ENCODE data around the gene UTP14C.
"Not testable (repeated sequence)": the region's sequence is repeated elsewhere in the genome, so short reads cannot be mapped to it uniquely, and the experiment has no call there.

UTP14C gene

DNA sequence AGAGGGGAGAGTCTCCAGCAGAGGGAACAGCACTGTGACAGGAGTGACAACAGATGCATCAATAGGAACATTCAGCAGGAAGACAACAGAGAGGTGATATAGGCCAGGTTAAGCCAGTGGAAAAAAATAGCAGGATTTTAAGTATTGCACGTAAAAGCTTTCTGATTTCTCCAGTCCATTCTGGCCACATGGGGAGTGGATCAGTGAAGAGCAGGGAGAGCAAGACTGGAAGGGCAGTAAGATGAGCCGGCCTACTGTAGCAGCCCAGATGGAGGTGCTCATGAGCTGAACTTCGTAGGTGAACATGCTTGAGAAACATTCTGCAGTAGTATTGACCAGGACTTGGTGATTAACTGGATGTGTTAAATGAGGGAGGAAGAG is 1.7 kb downstream of the UTP14C start:
- H3K27ac ChIP-seq (replicated peaks; ENCODE audit: low read length): no peak overlapping the region
- H4K91ac ChIP-seq (ENCODE audit: low read depth, low read length, poor library complexity): no peak overlapping the region
- no peak overlapping the region for H3K14ac ChIP-seq (ENCODE audit: low read length)
- H2BK5ac ChIP-seq (ENCODE audit: low read length): no peak overlapping the region
- H2BK12ac ChIP-seq (ENCODE audit: low read length): no peak overlapping the region
- H4K8ac ChIP-seq (ENCODE audit: low read depth, low read length): no peak overlapping the region
- WGBS, 2 donors (ENCODE audit: extremely low coverage in 2 of 2, insufficient read length in 2 of 2, insufficient replicate concordance in 1 of 2): no CpG with 5 or more reads among the region's 3 CpGs
- no peak overlapping the region for H3K9ac ChIP-seq (ENCODE audit: low read depth, low read length, poor library complexity)
- no peak overlapping the region for H3K4ac ChIP-seq (ENCODE audit: low read length)
- H3K4me3 ChIP-seq (ENCODE audit: low read length in 2 of 2): no peak overlapping the region
- peaks cover 32 to 88% of the 10 kb centered on the region in 2 donors for H3K36me3 ChIP-seq (replicated peaks in 1 of 2; ENCODE audit: control insufficient read depth in 2 of 2, insufficient read depth in 2 of 2, low read length in 2 of 2)
- H3K79me1 ChIP-seq (ENCODE audit: low read depth, low read length): peaks cover 2% of the 10 kb centered on the region
- H3K27me3 ChIP-seq (ENCODE audit: control insufficient read depth in 3 of 3, insufficient read depth in 3 of 3, low read depth in 1 of 3, low read length in 3 of 3): no peaks in the 10 kb centered on the region
- no peak overlapping the region for H2AFZ ChIP-seq (ENCODE audit: low read length)
- H3K18ac ChIP-seq (ENCODE audit: low read length): no peak overlapping the region
- H3K4me2 ChIP-seq (ENCODE audit: insufficient read depth, low read length, poor library complexity, severe bottlenecking): no peak overlapping the region
- H3K4me1 ChIP-seq (ENCODE audit: control insufficient read depth in 2 of 2, insufficient read depth in 1 of 2, low read depth in 1 of 2, low read length in 2 of 2): no peaks in the 10 kb centered on the region
- H2BK120ac ChIP-seq (ENCODE audit: low read depth, low read length): no peak overlapping the region
- H3K23ac ChIP-seq (ENCODE audit: low read depth, low read length, poor library complexity): no peak overlapping the region
- peaks cover 22 to 44% of the 10 kb centered on the region in 2 donors for H3K9me3 ChIP-seq (replicated peaks in 1 of 2; ENCODE audit: control insufficient read depth in 2 of 2, insufficient read depth in 1 of 2, low read depth in 1 of 2, low read length in 2 of 2)
- no peak overlapping the region for H2AK5ac ChIP-seq (ENCODE audit: low read depth, low read length)
- no peak for DNase-seq (ENCODE audit: low spot score)
- no peak overlapping the region for H2BK15ac ChIP-seq (ENCODE audit: low read length)

DNA sequence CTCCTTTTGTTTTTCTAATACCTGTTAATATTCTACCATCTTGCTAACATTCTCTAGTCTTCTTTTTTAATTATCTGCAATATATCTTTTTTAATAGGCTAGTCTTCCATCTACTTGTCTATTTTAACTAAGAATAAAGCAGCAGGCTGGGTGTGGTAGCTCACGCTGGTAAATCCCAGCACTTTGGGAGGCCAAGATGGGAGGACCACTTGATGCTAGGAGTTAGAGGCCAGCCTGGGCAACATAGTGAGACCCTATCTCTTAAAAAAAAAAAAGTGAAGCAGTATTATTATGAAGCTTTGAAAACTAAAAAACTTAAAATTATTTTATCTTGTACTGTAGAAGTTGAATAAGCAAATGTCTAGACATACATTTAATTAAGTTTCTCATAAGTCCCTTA is 3.3 kb downstream of the UTP14C start:
- no CpG with 5 or more reads among the region's 1 CpG for WGBS, 2 donors (ENCODE audit: extremely low coverage in 2 of 2, insufficient read length in 2 of 2, insufficient replicate concordance in 1 of 2)
- Histone ChIP-seq H2BK12ac (ENCODE audit: low read length) (no peak overlapping the region), H3K36me3 (replicated peaks in 1 of 2; ENCODE audit: control insufficient read depth in 2 of 2, insufficient read depth in 2 of 2, low read length in 2 of 2) (peaks cover 29 to 73% of the 10 kb centered on the region in 2 donors)

DNA sequence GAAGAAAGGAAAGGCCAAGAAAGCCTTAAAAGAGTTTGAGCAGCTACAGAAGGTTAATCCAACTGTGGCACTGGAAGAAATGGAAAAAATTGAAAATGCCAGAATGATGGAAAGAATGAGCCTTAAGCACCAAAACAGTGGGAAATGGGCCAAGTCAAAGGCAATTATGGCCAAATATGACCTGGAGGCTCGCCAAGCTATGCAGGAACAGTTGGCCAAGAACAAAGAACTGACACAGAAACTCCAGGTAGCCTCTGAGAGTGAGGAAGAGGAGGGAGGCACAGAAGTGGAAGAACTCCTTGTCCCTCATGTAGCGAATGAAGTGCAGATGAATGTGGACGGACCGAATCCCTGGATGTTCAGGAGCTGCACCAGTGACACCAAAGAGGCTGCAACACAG is 5.1 kb downstream of the UTP14C start:
- no peaks in the 10 kb centered on the region for H3K4me1 ChIP-seq (ENCODE audit: control insufficient read depth in 2 of 2, insufficient read depth in 1 of 2, low read depth in 1 of 2, low read length in 2 of 2)
- H3K4me2 ChIP-seq (ENCODE audit: insufficient read depth, low read length, poor library complexity, severe bottlenecking): no peak overlapping the region
- no peak overlapping the region for H4K91ac ChIP-seq (ENCODE audit: low read depth, low read length, poor library complexity)
- H2BK120ac ChIP-seq (ENCODE audit: low read depth, low read length): no peak overlapping the region
- H3K4ac ChIP-seq (ENCODE audit: low read length): no peak overlapping the region
- no peak overlapping the region for H4K8ac ChIP-seq (ENCODE audit: low read depth, low read length)
- H3K9me3 ChIP-seq (replicated peaks in 1 of 2; ENCODE audit: control insufficient read depth in 2 of 2, insufficient read depth in 1 of 2, low read depth in 1 of 2, low read length in 2 of 2): peaks cover 25 to 44% of the 10 kb centered on the region in 2 donors
- no peak for DNase-seq (ENCODE audit: low spot score)
- H2BK5ac ChIP-seq (ENCODE audit: low read length): no peak overlapping the region
- no peak overlapping the region for H2AFZ ChIP-seq (ENCODE audit: low read length)
- no CpG with 5 or more reads among the region's 4 CpGs for WGBS, 2 donors (ENCODE audit: extremely low coverage in 2 of 2, insufficient read length in 2 of 2, insufficient replicate concordance in 1 of 2)
- H3K36me3 ChIP-seq (replicated peaks in 1 of 2; ENCODE audit: control insufficient read depth in 2 of 2, insufficient read depth in 2 of 2, low read length in 2 of 2): peaks cover 23 to 59% of the 10 kb centered on the region in 2 donors
- H3K79me1 ChIP-seq (ENCODE audit: low read depth, low read length): peaks cover 2% of the 10 kb centered on the region
- no peak overlapping the region for H2BK15ac ChIP-seq (ENCODE audit: low read length)
- no peak overlapping the region for H3K27ac ChIP-seq (replicated peaks; ENCODE audit: low read length)
- H3K23ac ChIP-seq (ENCODE audit: low read depth, low read length, poor library complexity): no peak overlapping the region
- no peak overlapping the region for H3K4me3 ChIP-seq (ENCODE audit: low read length in 2 of 2)
- H3K14ac ChIP-seq (ENCODE audit: low read length): no peak overlapping the region
- H2BK12ac ChIP-seq (ENCODE audit: low read length): no peak overlapping the region
- H2AK5ac ChIP-seq (ENCODE audit: low read depth, low read length): no peak overlapping the region
- no peaks in the 10 kb centered on the region for H3K27me3 ChIP-seq (ENCODE audit: control insufficient read depth in 3 of 3, insufficient read depth in 3 of 3, low read depth in 1 of 3, low read length in 3 of 3)
- H3K9ac ChIP-seq (ENCODE audit: low read depth, low read length, poor library complexity): no peak overlapping the region
- no peak overlapping the region for H3K18ac ChIP-seq (ENCODE audit: low read length)

More for the DNA sequence above, 3.3 kb downstream of the UTP14C start:
- H3K23ac ChIP-seq (ENCODE audit: low read depth, low read length, poor library complexity): no peak overlapping the region
- no peak overlapping the region for H2BK15ac ChIP-seq (ENCODE audit: low read length)
- no peak overlapping the region for H2BK5ac ChIP-seq (ENCODE audit: low read length)
- H3K4me2 ChIP-seq (ENCODE audit: insufficient read depth, low read length, poor library complexity, severe bottlenecking): no peak overlapping the region
- no peak overlapping the region for H3K18ac ChIP-seq (ENCODE audit: low read length)
- H3K27ac ChIP-seq (replicated peaks; ENCODE audit: low read length): no peak overlapping the region
- H3K27me3 ChIP-seq (ENCODE audit: control insufficient read depth in 3 of 3, insufficient read depth in 3 of 3, low read depth in 1 of 3, low read length in 3 of 3): no peaks in the 10 kb centered on the region
- DNase-seq (ENCODE audit: low spot score): no peak
- no peak overlapping the region for H2AK5ac ChIP-seq (ENCODE audit: low read depth, low read length)
- no peak overlapping the region for H3K4ac ChIP-seq (ENCODE audit: low read length)
- H2AFZ ChIP-seq (ENCODE audit: low read length): no peak overlapping the region
- H4K91ac ChIP-seq (ENCODE audit: low read depth, low read length, poor library complexity): no peak overlapping the region
- no peaks in the 10 kb centered on the region for H3K4me1 ChIP-seq (ENCODE audit: control insufficient read depth in 2 of 2, insufficient read depth in 1 of 2, low read depth in 1 of 2, low read length in 2 of 2)
- H2BK120ac ChIP-seq (ENCODE audit: low read depth, low read length): no peak overlapping the region
- H3K4me3 ChIP-seq (ENCODE audit: low read length in 2 of 2): no peak overlapping the region
- peaks cover 25 to 44% of the 10 kb centered on the region in 2 donors for H3K9me3 ChIP-seq (replicated peaks in 1 of 2; ENCODE audit: control insufficient read depth in 2 of 2, insufficient read depth in 1 of 2, low read depth in 1 of 2, low read length in 2 of 2)
- H3K14ac ChIP-seq (ENCODE audit: low read length): no peak overlapping the region
- H3K9ac ChIP-seq (ENCODE audit: low read depth, low read length, poor library complexity): no peak overlapping the region
- no peak overlapping the region for H4K8ac ChIP-seq (ENCODE audit: low read depth, low read length)
- peaks cover 2% of the 10 kb centered on the region for H3K79me1 ChIP-seq (ENCODE audit: low read depth, low read length)

DNA sequence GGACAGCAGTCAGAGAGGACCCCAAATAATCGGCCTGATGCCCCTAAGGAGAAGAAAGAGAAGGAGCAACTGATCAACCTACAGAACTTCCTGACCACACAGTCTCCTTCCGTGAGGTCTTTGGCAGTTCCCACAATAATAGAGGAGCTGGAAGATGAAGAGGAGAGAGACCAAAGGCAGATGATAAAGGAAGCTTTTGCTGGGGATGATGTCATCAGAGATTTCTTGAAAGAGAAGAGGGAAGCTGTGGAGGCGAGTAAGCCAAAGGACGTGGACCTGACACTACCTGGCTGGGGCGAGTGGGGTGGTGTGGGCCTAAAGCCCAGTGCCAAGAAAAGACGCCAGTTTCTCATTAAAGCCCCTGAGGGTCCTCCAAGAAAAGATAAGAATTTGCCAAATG is 5.9 kb downstream of the UTP14C start:
- H2AFZ ChIP-seq (ENCODE audit: low read length); H3K23ac ChIP-seq (ENCODE audit: low read depth, low read length, poor library complexity); H3K4me3 ChIP-seq (ENCODE audit: low read length in 2 of 2); H4K91ac ChIP-seq (ENCODE audit: low read depth, low read length, poor library complexity); H3K4ac ChIP-seq (ENCODE audit: low read length); H2BK120ac ChIP-seq (ENCODE audit: low read depth, low read length); H3K27me3 ChIP-seq (ENCODE audit: control insufficient read depth in 3 of 3, insufficient read depth in 3 of 3, low read depth in 1 of 3, low read length in 3 of 3); H2BK5ac ChIP-seq (ENCODE audit: low read length); H4K8ac ChIP-seq (ENCODE audit: low read depth, low read length); H3K18ac ChIP-seq (ENCODE audit: low read length); H3K4me2 ChIP-seq (ENCODE audit: insufficient read depth, low read length, poor library complexity, severe bottlenecking); DNase-seq (ENCODE audit: low spot score); H3K9ac ChIP-seq (ENCODE audit: low read depth, low read length, poor library complexity); H3K79me1 ChIP-seq (ENCODE audit: low read depth, low read length); H2AK5ac ChIP-seq (ENCODE audit: low read depth, low read length); H3K4me1 ChIP-seq (ENCODE audit: control insufficient read depth in 2 of 2, insufficient read depth in 1 of 2, low read depth in 1 of 2, low read length in 2 of 2); H2BK15ac ChIP-seq (ENCODE audit: low read length); H3K14ac ChIP-seq (ENCODE audit: low read length); H3K27ac ChIP-seq (replicated peaks; ENCODE audit: low read length); H2BK12ac ChIP-seq (ENCODE audit: low read length): not testable (repeated sequence)
- Histone ChIP-seq H3K9me3 (replicated peaks in 1 of 2; ENCODE audit: control insufficient read depth in 2 of 2, insufficient read depth in 1 of 2, low read depth in 1 of 2, low read length in 2 of 2) (peaks cover 25 to 41% of the 10 kb centered on the region in 2 donors), H3K36me3 (replicated peaks in 1 of 2; ENCODE audit: control insufficient read depth in 2 of 2, insufficient read depth in 2 of 2, low read length in 2 of 2) (peaks cover 21 to 50% of the 10 kb centered on the region in 2 donors)
- no CpG with 5 or more reads among the region's 6 CpGs for WGBS, 2 donors (ENCODE audit: extremely low coverage in 2 of 2, insufficient read length in 2 of 2, insufficient replicate concordance in 1 of 2)
